ENCODE data around the gene TTC23L.

DNA sequence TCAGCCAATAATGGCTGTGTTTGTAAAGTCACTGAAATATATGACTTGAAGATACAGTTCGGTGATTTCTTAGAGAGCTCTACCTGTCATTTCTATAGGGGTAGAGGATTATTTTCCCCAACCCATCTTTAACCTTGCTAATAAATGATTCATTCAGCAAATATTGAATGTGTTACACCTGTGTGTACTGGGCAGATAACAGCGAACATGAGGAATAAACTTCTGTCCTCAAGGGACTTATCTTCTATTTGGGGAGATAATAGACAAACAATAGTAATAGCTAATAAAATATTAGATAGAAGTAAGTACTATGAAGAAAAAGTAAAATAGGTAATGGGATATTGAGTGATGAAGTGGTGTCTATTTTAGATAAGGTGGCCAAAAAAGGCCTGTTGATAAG, 9.3 kb downstream of the TTC23L start:
- TF ChIP-seq POLR2AphosphoS5 (IDR thresholded peaks at IDR 0.05; ENCODE audit: borderline replicate concordance, low read depth, low read length) (no peak), EZH2 (IDR thresholded peaks at IDR 0.05) (no peak), FOXP2 (optimal IDR thresholded peaks at IDR 0.05; ENCODE audit: control extremely low read depth, extremely low read length, insufficient read depth) (no peak)

Measured in SK-N-MC (cell line).